OCI-LY7 (cell line): Measurements from ENCODE around the gene SRBD1.

Source experiments
- CTCF ChIP-seq: fragments of 200-600 bp; sonication (generic); conservative IDR thresholded peaks from 2 replicates; pipeline ENCODE4 v1.5.1; 2014; ENCODE audit warnings: mild to moderate bottlenecking, antibody characterized with exemption, low read length, moderate library complexity, mixed read lengths
- EZH2phosphoT487 ChIP-seq: fragments of 200-600 bp; sonication (generic); IDR thresholded peaks from 2 replicates; pipeline ENCODE4 v1.6.1; 2018; ENCODE audit warnings: low read depth, borderline replicate concordance, mild to moderate bottlenecking, mixed run types, antibody characterized with exemption, low read length, moderate library complexity, mixed read lengths

DNA sequence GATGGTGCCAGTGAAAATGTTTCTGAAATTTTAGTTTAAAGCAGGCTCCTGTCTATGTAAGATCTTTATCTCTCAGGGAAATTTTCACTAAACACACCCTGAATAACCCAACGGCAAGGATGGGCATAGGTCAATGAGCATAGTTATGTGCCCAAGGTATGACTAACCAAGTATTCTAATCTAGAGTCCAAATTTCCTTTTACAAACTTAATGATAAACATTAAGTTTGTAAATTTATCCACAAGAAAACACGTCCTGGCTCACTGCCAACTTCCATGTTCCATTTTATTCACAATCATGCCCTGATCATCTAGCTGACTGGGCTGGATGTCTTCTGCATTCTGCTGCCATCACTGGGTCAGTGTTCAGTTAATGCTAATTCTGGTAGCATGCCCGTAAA lies 151.2 kb downstream of the SRBD1 start:
- TF ChIP-seq CTCF (no peak), EZH2phosphoT487 (no peak)
